ENCODE data around the gene MBNL2.

MBNL2 gene

DNA sequence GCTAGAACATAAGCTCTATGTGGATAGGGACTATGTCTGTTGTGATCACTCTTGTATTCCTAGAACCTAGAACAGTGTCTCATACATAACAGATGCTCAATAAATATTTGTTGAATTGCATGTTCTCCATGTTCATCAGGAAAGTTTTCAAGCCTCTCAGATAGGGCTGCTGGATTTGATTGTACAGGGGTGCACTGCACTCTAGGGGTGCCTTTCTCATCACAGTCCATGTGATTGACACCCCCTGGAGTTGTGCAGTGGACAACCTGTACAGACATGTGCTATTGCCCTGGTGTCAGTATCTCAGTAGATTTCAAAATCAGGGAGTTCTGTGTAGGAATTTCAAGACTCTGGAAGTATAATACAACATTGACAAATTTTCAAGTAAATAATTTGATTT lies 58.9 kb downstream of the MBNL2 start:
- TF ChIP-seq CREB1 (IDR thresholded peaks at IDR 0.05; ENCODE audit: low read depth) (no peak), TCF12 (IDR thresholded peaks at IDR 0.05; ENCODE audit: low read depth) (no peak), RAD21 (IDR thresholded peaks at IDR 0.05; ENCODE audit: low read depth) (no peak), YY1 (IDR thresholded peaks at IDR 0.05; ENCODE audit: low read depth) (no peak), TEAD4 (IDR thresholded peaks at IDR 0.05) (no peak), FOXM1 (IDR thresholded peaks at IDR 0.05; ENCODE audit: borderline replicate concordance, low read depth) (no peak), ZBTB7A (IDR thresholded peaks at IDR 0.05; ENCODE audit: low read depth) (no peak), REST (IDR thresholded peaks at IDR 0.05; ENCODE audit: low read depth) (no peak), CEBPB (IDR thresholded peaks at IDR 0.05) (no peak), EP300 (IDR thresholded peaks at IDR 0.05; ENCODE audit: borderline replicate concordance) (no peak), NFIC (IDR thresholded peaks at IDR 0.05) (no peak), EGR1 (IDR thresholded peaks at IDR 0.05) (no peak), TAF1 (IDR thresholded peaks at IDR 0.05; ENCODE audit: low read depth) (no peak)
- TF ChIP-seq, protein P1, sequence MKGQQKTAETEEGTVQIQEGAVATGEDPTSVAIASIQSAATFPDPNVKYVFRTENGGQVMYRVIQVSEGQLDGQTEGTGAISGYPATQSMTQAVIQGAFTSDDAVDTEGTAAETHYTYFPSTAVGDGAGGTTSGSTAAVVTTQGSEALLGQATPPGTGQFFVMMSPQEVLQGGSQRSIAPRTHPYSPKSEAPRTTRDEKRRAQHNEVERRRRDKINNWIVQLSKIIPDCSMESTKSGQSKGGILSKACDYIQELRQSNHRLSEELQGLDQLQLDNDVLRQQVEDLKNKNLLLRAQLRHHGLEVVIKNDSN (IDR thresholded peaks at IDR 0.05) = no peak
- TF ChIP-seq, protein P2, sequence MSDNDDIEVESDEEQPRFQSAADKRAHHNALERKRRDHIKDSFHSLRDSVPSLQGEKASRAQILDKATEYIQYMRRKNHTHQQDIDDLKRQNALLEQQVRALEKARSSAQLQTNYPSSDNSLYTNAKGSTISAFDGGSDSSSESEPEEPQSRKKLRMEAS (IDR thresholded peaks at IDR 0.05) = no peak

GRCh38 chr13:97282705-97283104 lies 60.6 kb downstream of the MBNL2 start:
- TF ChIP-seq CREB1 (IDR thresholded peaks at IDR 0.05; ENCODE audit: low read depth) (no peak), RAD21 (IDR thresholded peaks at IDR 0.05; ENCODE audit: low read depth) (no peak), NFIC (IDR thresholded peaks at IDR 0.05) (no peak), CEBPB (IDR thresholded peaks at IDR 0.05) (no peak), TAF1 (IDR thresholded peaks at IDR 0.05; ENCODE audit: low read depth) (no peak)
- TF ChIP-seq, protein P1 (IDR thresholded peaks at IDR 0.05) = no peak

DNA sequence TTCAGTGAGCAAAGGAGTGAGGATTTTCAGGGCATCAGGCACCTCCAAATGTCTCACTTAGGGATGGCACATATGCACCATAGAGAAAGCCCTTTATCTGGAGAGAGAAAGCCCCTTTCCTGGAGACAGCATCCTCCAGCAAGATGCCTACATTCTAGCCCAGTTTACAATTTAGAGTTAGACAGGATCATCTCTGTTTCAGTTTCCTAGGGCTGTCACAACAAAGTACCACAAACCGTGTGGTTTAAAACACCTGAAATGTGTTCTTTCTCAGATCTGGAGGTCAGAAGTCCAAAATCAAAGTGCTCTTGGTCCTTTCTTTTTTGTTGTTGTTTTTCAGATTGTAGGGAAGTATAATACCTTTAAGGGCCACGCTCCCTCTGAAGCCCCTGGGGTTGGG lies 61.8 kb downstream of the MBNL2 start:
- TF ChIP-seq TCF12 (IDR thresholded peaks at IDR 0.05; ENCODE audit: low read depth) (no peak), TAF1 (IDR thresholded peaks at IDR 0.05; ENCODE audit: low read depth) (no peak)

- TF ChIP-seq YY1 (IDR thresholded peaks at IDR 0.05; ENCODE audit: low read depth) (no peak), TCF12 (IDR thresholded peaks at IDR 0.05; ENCODE audit: low read depth) (no peak), TAF1 (IDR thresholded peaks at IDR 0.05; ENCODE audit: low read depth) (no peak), REST (IDR thresholded peaks at IDR 0.05; ENCODE audit: low read depth) (no peak)
Observed at GRCh38 chr13:97284558-97284957, 62.4 kb downstream of the MBNL2 start.

GRCh38 chr13:97285221-97285955 lies 63.3 kb downstream of the MBNL2 start:
- TF ChIP-seq TCF12 (IDR thresholded peaks at IDR 0.05; ENCODE audit: low read depth) (no peak), EGR1 (IDR thresholded peaks at IDR 0.05) (no peak), CEBPB (IDR thresholded peaks at IDR 0.05) (no peak)

GRCh38 chr13:97286317-97287046 lies 64.3 kb downstream of the MBNL2 start:
- TF ChIP-seq FOXM1 (IDR thresholded peaks at IDR 0.05; ENCODE audit: borderline replicate concordance, low read depth) (no peak), EP300 (IDR thresholded peaks at IDR 0.05; ENCODE audit: borderline replicate concordance) (no peak), EGR1 (IDR thresholded peaks at IDR 0.05) (no peak), CREB1 (IDR thresholded peaks at IDR 0.05; ENCODE audit: low read depth) (no peak), CEBPB (IDR thresholded peaks at IDR 0.05) (no peak), RAD21 (IDR thresholded peaks at IDR 0.05; ENCODE audit: low read depth) (no peak), TAF1 (IDR thresholded peaks at IDR 0.05; ENCODE audit: low read depth) (no peak), TEAD4 (IDR thresholded peaks at IDR 0.05) (no peak), NFIC (IDR thresholded peaks at IDR 0.05) (no peak), TCF12 (IDR thresholded peaks at IDR 0.05; ENCODE audit: low read depth) (no peak), YY1 (IDR thresholded peaks at IDR 0.05; ENCODE audit: low read depth) (no peak), REST (IDR thresholded peaks at IDR 0.05; ENCODE audit: low read depth) (no peak), ZBTB7A (IDR thresholded peaks at IDR 0.05; ENCODE audit: low read depth) (no peak)
- TF ChIP-seq, protein P2 (IDR thresholded peaks at IDR 0.05) = no peak
- TF ChIP-seq, protein P1 (IDR thresholded peaks at IDR 0.05) = no peak
